Astrocyte (in vitro differentiated cells and primary cell): ENCODE data around the gene PTPRD. TPM values are rescaled to one million over a fixed set of nuclear protein-coding genes. Genes with fewer than 3 reads are reported as not detected.

Source experiments
- DNase-seq: peaks from one replicate; pipeline ENCODE4 v3.0.0-alpha.2; 2010; ENCODE audit warnings: low read depth
- FAIRE-seq: peaks from 2 replicates; lab custom pipeline; 2011; peaks lifted over from hg19 to GRCh38; lab: Jason Lieb, UNC
- H2AFZ ChIP-seq: 2 replicates; pipeline ENCODE4 v1.6.0; 2012; ENCODE audit warnings: low read depth, low read length, inconsistent platforms
- H3K27ac ChIP-seq: 2 replicates; pipeline ENCODE4 v1.5.1; 2011; ENCODE audit warnings: low read depth, low read length, inconsistent platforms
- H3K27me3 ChIP-seq: 2 replicates; pipeline ENCODE4 v1.6.0; 2011; ENCODE audit warnings: low read length, inconsistent platforms; ENCODE audit not compliant: insufficient read depth
- H3K36me3 ChIP-seq: 2 replicates; pipeline ENCODE4 v1.5.1; 2011; ENCODE audit warnings: low read length, inconsistent platforms; ENCODE audit not compliant: insufficient read depth
- H3K4me1 ChIP-seq: 2 replicates; pipeline ENCODE4 v1.5.1; 2011; ENCODE audit warnings: low read length, inconsistent platforms; ENCODE audit not compliant: insufficient read depth
- H3K4me2 ChIP-seq: 2 replicates; pipeline ENCODE4 v1.6.0; 2012; ENCODE audit warnings: low read length, inconsistent platforms
- H3K4me3 ChIP-seq: 2 replicates; pipeline ENCODE4 v1.5.1; 2011; ENCODE audit warnings: low read depth, mild to moderate bottlenecking, low read length, inconsistent platforms; ENCODE audit not compliant: insufficient read depth
- H3K79me2 ChIP-seq: 2 replicates; pipeline ENCODE4 v1.6.0; 2012; ENCODE audit warnings: mild to moderate bottlenecking, low read length, inconsistent platforms; ENCODE audit not compliant: insufficient read depth
- H3K9ac ChIP-seq: 2 replicates; pipeline ENCODE4 v1.6.0; 2012; ENCODE audit warnings: mild to moderate bottlenecking, low read length, inconsistent platforms
- H3K9me3 ChIP-seq: 2 replicates; pipeline ENCODE4 v1.5.1; 2012; ENCODE audit warnings: low read depth, mild to moderate bottlenecking, low read length, inconsistent platforms; ENCODE audit not compliant: insufficient read depth
- H4K20me1 ChIP-seq: 2 replicates; pipeline ENCODE4 v1.6.0; 2012; ENCODE audit warnings: low read length, inconsistent platforms; ENCODE audit not compliant: insufficient read depth
- H3K27ac Mint-ChIP-seq: one replicate; pipeline ENCODE4 v1.8.0; 2021; ENCODE audit warnings: mild to moderate bottlenecking, mixed read lengths; ENCODE audit not compliant: unreplicated experiment
- H3K27me3 Mint-ChIP-seq: one replicate; pipeline ENCODE4 v1.8.0; 2021; ENCODE audit warnings: low read depth, mixed read lengths; ENCODE audit not compliant: unreplicated experiment
- H3K36me3 Mint-ChIP-seq: one replicate; pipeline ENCODE4 v1.8.0; 2021; ENCODE audit warnings: low read depth, mixed read lengths; ENCODE audit not compliant: unreplicated experiment
- H3K4me1 Mint-ChIP-seq: one replicate; pipeline ENCODE4 v1.8.0; 2021; ENCODE audit warnings: low read depth, mixed read lengths; ENCODE audit not compliant: unreplicated experiment
- H3K4me3 Mint-ChIP-seq: one replicate; pipeline ENCODE4 v1.8.0; 2021; ENCODE audit warnings: mild to moderate bottlenecking, moderate library complexity, mixed read lengths; ENCODE audit not compliant: unreplicated experiment
- H3K9me3 Mint-ChIP-seq: one replicate; pipeline ENCODE4 v1.8.0; 2021; ENCODE audit warnings: mild to moderate bottlenecking, mixed read lengths; ENCODE audit not compliant: unreplicated experiment
- CTCF ChIP-seq: IDR thresholded peaks from 2 replicates; pipeline ENCODE4 v1.5.1; 2011; ENCODE audit warnings: low read depth, mild to moderate bottlenecking, inconsistent platforms, low read length, moderate library complexity; ENCODE audit not compliant: insufficient read depth
- EZH2 ChIP-seq: IDR thresholded peaks from 2 replicates; pipeline ENCODE4 v1.6.1; 2012; ENCODE audit warnings: mild to moderate bottlenecking, low read length, inconsistent platforms; ENCODE audit not compliant: insufficient read depth
- total RNA-seq: library from RNA; stranded (reverse); gene quantifications from 2 replicates; pipeline ENCODE4 v1.2.1, GENCODE V29; 2021

PTPRD gene
- total RNA-seq, 1 donor from 2014 or later = 88.1 TPM

GRCh38 chr9:8515748-8516147, 2097.1 kb downstream of the PTPRD start:
- H3K4me3 Mint-ChIP-seq = no peak overlapping the region
- TF ChIP-seq CTCF (no peak), EZH2 (no peak)
- H3K27ac Mint-ChIP-seq = no peak overlapping the region
- H3K9me3 ChIP-seq = no peaks in the 10 kb centered on the region
- no peaks in the 10 kb centered on the region for H4K20me1 ChIP-seq
- no peak overlapping the region for H2AFZ ChIP-seq
- no peaks in the 10 kb centered on the region for H3K4me1 ChIP-seq
- DNase-seq (no peak), FAIRE-seq (no peak)
- no peaks in the 10 kb centered on the region for H3K27me3 Mint-ChIP-seq
- peaks cover 5% of the 10 kb centered on the region for H3K36me3 Mint-ChIP-seq
- no peaks in the 10 kb centered on the region for H3K4me1 Mint-ChIP-seq
- H3K36me3 ChIP-seq = no peaks in the 10 kb centered on the region
- no peak overlapping the region for H3K27ac ChIP-seq
- no peak overlapping the region for H3K4me3 ChIP-seq
- no peak overlapping the region for H3K4me2 ChIP-seq
- no peaks in the 10 kb centered on the region for H3K9me3 Mint-ChIP-seq
- H3K9ac ChIP-seq = no peak overlapping the region
- H3K27me3 ChIP-seq = no peaks in the 10 kb centered on the region
- H3K79me2 ChIP-seq = no peaks in the 10 kb centered on the region

- no peak for TF ChIP-seq CTCF
- no peak for TF ChIP-seq EZH2
- H3K27ac ChIP-seq = no peak overlapping the region
- no peaks in the 10 kb centered on the region for H3K79me2 ChIP-seq
- H3K9ac ChIP-seq = no peak overlapping the region
- no peak overlapping the region for H2AFZ ChIP-seq
- no peak overlapping the region for H3K4me3 ChIP-seq
- H3K36me3 Mint-ChIP-seq = peaks cover 5% of the 10 kb centered on the region
- H3K27me3 Mint-ChIP-seq = no peaks in the 10 kb centered on the region
- H3K4me2 ChIP-seq = no peak overlapping the region
- DNase-seq (no peak), FAIRE-seq (no peak)
- H3K9me3 Mint-ChIP-seq = no peaks in the 10 kb centered on the region
- H3K9me3 ChIP-seq = no peaks in the 10 kb centered on the region
- no peaks in the 10 kb centered on the region for H3K4me1 Mint-ChIP-seq
- H3K4me3 Mint-ChIP-seq = no peak overlapping the region
- H3K4me1 ChIP-seq = no peaks in the 10 kb centered on the region
- H3K27ac Mint-ChIP-seq = no peak overlapping the region
- H3K36me3 ChIP-seq = no peaks in the 10 kb centered on the region
- no peaks in the 10 kb centered on the region for H4K20me1 ChIP-seq
- H3K27me3 ChIP-seq = no peaks in the 10 kb centered on the region
Measured at GRCh38 chr9:8514760-8515159, 2098.0 kb downstream of the PTPRD start.

GRCh38 chr9:8508671-8509290, 2104.0 kb downstream of the PTPRD start:
- H3K4me3 ChIP-seq = no peak overlapping the region
- H4K20me1 ChIP-seq = no peaks in the 10 kb centered on the region
- no peak for FAIRE-seq
- H3K9ac ChIP-seq = no peak overlapping the region
- no peaks in the 10 kb centered on the region for H3K36me3 ChIP-seq
- no peak overlapping the region for H2AFZ ChIP-seq
- no peaks in the 10 kb centered on the region for H3K9me3 ChIP-seq
- Mint-ChIP-seq H3K4me3 (no peak overlapping the region), H3K27me3 (no peaks in the 10 kb centered on the region), H3K36me3 (no peaks in the 10 kb centered on the region), H3K9me3 (no peaks in the 10 kb centered on the region), H3K27ac (no peak overlapping the region), H3K4me1 (no peaks in the 10 kb centered on the region)
- H3K79me2 ChIP-seq = no peaks in the 10 kb centered on the region
- H3K4me1 ChIP-seq = no peaks in the 10 kb centered on the region
- DNase-seq = no peak
- H3K4me2 ChIP-seq = no peak overlapping the region
- H3K27ac ChIP-seq = no peak overlapping the region
- no peaks in the 10 kb centered on the region for H3K27me3 ChIP-seq
- TF ChIP-seq CTCF (no peak), EZH2 (no peak)
